ENCODE data around the gene PAM.
A peak's percentile ranks its signal among the peaks of the same experiment; 100 is the strongest.

PAM gene

GRCh38 chr5:102850503-102850902 lies 95.4 kb downstream of the PAM start:
- H3K4me1 Mint-ChIP-seq (ENCODE audit: low read depth in 2 of 2), result peaks cover 14 to 34% of the 10 kb centered on the region in 2 donors
- H3K36me3 Mint-ChIP-seq (ENCODE audit: insufficient read depth), result peaks cover 5% of the 10 kb centered on the region
- peaks cover 0 to 2% of the 10 kb centered on the region in 2 donors for H3K9me3 Mint-ChIP-seq
- no peak overlapping the region for H3K4me3 Mint-ChIP-seq
- ATAC-seq (replicated peaks) (no peak), DNase-seq (no peak)
- peak overlapping the region in 1 of 2 donors; percentile 44 for H3K27ac Mint-ChIP-seq
- H3K27me3 Mint-ChIP-seq, result no peaks in the 10 kb centered on the region

- Mint-ChIP-seq H3K4me3 (peak overlapping the region in 1 of 2 donors; percentile 40), H3K4me1 (ENCODE audit: low read depth in 2 of 2) (peaks cover 19 to 43% of the 10 kb centered on the region in 2 donors), H3K27me3 (no peaks in the 10 kb centered on the region)
Measured at GRCh38 chr5:102853680-102854079, 98.6 kb downstream of the PAM start.

GRCh38 chr5:102855681-102856388 lies 100.7 kb downstream of the PAM start:
- H3K9me3 Mint-ChIP-seq, result no peaks in the 10 kb centered on the region
- H3K36me3 Mint-ChIP-seq (ENCODE audit: insufficient read depth), result no peaks in the 10 kb centered on the region
- peak overlapping the region; percentile 23 to 57 for H3K27ac Mint-ChIP-seq
- peaks cover 23 to 41% of the 10 kb centered on the region in 2 donors for H3K4me1 Mint-ChIP-seq (ENCODE audit: low read depth in 2 of 2)
- DNase-seq (no peak), ATAC-seq (replicated peaks) (peak; percentile 61)
- no peaks in the 10 kb centered on the region for H3K27me3 Mint-ChIP-seq
- peak overlapping the region; percentile 15 to 63 for H3K4me3 Mint-ChIP-seq

More at GRCh38 chr5:102853680-102854079, 98.6 kb downstream of the PAM start:
- peaks cover 0 to 2% of the 10 kb centered on the region in 2 donors for H3K9me3 Mint-ChIP-seq
- peak; percentile 87 for ATAC-seq (replicated peaks)
- peak; percentile 14 to 36 (median 16) for DNase-seq
- H3K27ac Mint-ChIP-seq, result peak overlapping the region in 1 of 2 donors; percentile 84
- H3K36me3 Mint-ChIP-seq (ENCODE audit: insufficient read depth), result peaks cover 5% of the 10 kb centered on the region

- no peaks in the 10 kb centered on the region for H3K36me3 Mint-ChIP-seq (ENCODE audit: insufficient read depth)
- H3K27ac Mint-ChIP-seq, result peak overlapping the region in 1 of 2 donors; percentile 23
- H3K9me3 Mint-ChIP-seq, result no peaks in the 10 kb centered on the region
- H3K4me3 Mint-ChIP-seq, result peak overlapping the region in 1 of 2 donors; percentile 63
- peaks cover 24 to 45% of the 10 kb centered on the region in 2 donors for H3K4me1 Mint-ChIP-seq (ENCODE audit: low read depth in 2 of 2)
- H3K27me3 Mint-ChIP-seq, result no peaks in the 10 kb centered on the region
- no peak for ATAC-seq (replicated peaks)
- DNase-seq, result no peak
Measured at GRCh38 chr5:102856389-102856777, 101.3 kb downstream of the PAM start.

- DNase-seq, result no peak
Measured at GRCh38 chr5:102857076-102857818, 102.1 kb downstream of the PAM start.

GRCh38 chr5:102858221-102858620 lies 103.1 kb downstream of the PAM start:
- peaks cover 22 to 44% of the 10 kb centered on the region in 2 donors for H3K4me1 Mint-ChIP-seq (ENCODE audit: low read depth in 2 of 2)
- DNase-seq (no peak), ATAC-seq (replicated peaks) (no peak)
- H3K36me3 Mint-ChIP-seq (ENCODE audit: insufficient read depth), result no peaks in the 10 kb centered on the region
- H3K27me3 Mint-ChIP-seq, result no peaks in the 10 kb centered on the region
- no peak overlapping the region for H3K27ac Mint-ChIP-seq
- H3K4me3 Mint-ChIP-seq, result no peak overlapping the region
- no peaks in the 10 kb centered on the region for H3K9me3 Mint-ChIP-seq

More at GRCh38 chr5:102857076-102857818, 102.1 kb downstream of the PAM start:
- Mint-ChIP-seq H3K27ac (peak overlapping the region in 1 of 2 donors; percentile 75), H3K36me3 (ENCODE audit: insufficient read depth) (no peaks in the 10 kb centered on the region), H3K4me1 (ENCODE audit: low read depth in 2 of 2) (peaks cover 26 to 46% of the 10 kb centered on the region in 2 donors), H3K9me3 (no peaks in the 10 kb centered on the region), H3K27me3 (no peaks in the 10 kb centered on the region), H3K4me3 (no peak overlapping the region)
- no peak for ATAC-seq (replicated peaks)

GRCh38 chr5:102858808-102859207 lies 103.7 kb downstream of the PAM start:
- Mint-ChIP-seq H3K4me1 (ENCODE audit: low read depth in 2 of 2) (peaks cover 19 to 40% of the 10 kb centered on the region in 2 donors), H3K27me3 (no peaks in the 10 kb centered on the region), H3K36me3 (ENCODE audit: insufficient read depth) (no peaks in the 10 kb centered on the region), H3K9me3 (no peaks in the 10 kb centered on the region), H3K27ac (peak overlapping the region in 1 of 2 donors; percentile 56), H3K4me3 (no peak overlapping the region)
- ATAC-seq (replicated peaks), result peak; percentile 48
- DNase-seq, result no peak

- Mint-ChIP-seq H3K4me1 (ENCODE audit: low read depth in 2 of 2) (peaks cover 12 to 35% of the 10 kb centered on the region in 2 donors), H3K4me3 (no peak overlapping the region), H3K27ac (peak overlapping the region in 1 of 2 donors; percentile 20), H3K9me3 (no peaks in the 10 kb centered on the region), H3K27me3 (peaks cover 0 to 3% of the 10 kb centered on the region in 2 donors), H3K36me3 (ENCODE audit: insufficient read depth) (no peaks in the 10 kb centered on the region)
- ATAC-seq (replicated peaks) (no peak), DNase-seq (no peak)
Measured at GRCh38 chr5:102860035-102860434, 104.9 kb downstream of the PAM start.

- Mint-ChIP-seq H3K36me3 (ENCODE audit: insufficient read depth) (no peaks in the 10 kb centered on the region), H3K4me3 (no peak overlapping the region), H3K4me1 (ENCODE audit: low read depth in 2 of 2) (peaks cover 15 to 26% of the 10 kb centered on the region in 2 donors), H3K27ac (peak overlapping the region in 1 of 2 donors; percentile 49), H3K9me3 (no peaks in the 10 kb centered on the region), H3K27me3 (peaks cover 0 to 14% of the 10 kb centered on the region in 2 donors)
- ATAC-seq (replicated peaks) (no peak), DNase-seq (no peak)
Measured at GRCh38 chr5:102863058-102863457, 108.0 kb downstream of the PAM start.

GRCh38 chr5:102863764-102864560 lies 108.9 kb downstream of the PAM start:
- ATAC-seq (replicated peaks), result no peak
- Mint-ChIP-seq H3K27ac (peak overlapping the region in 1 of 2 donors; percentile 49), H3K36me3 (ENCODE audit: insufficient read depth) (no peaks in the 10 kb centered on the region), H3K9me3 (no peaks in the 10 kb centered on the region), H3K27me3 (peaks cover 0 to 14% of the 10 kb centered on the region in 2 donors), H3K4me1 (ENCODE audit: low read depth in 2 of 2) (peaks cover 13 to 25% of the 10 kb centered on the region in 2 donors), H3K4me3 (no peak overlapping the region)
- DNase-seq, result no peak

GRCh38 chr5:102865171-102865509 lies 110.0 kb downstream of the PAM start:
- ATAC-seq (replicated peaks), result no peak

GRCh38 chr5:102865510-102866236 lies 110.6 kb downstream of the PAM start:
- peak overlapping the region; percentile 60 to 86 for H3K27ac Mint-ChIP-seq
- peak overlapping the region; percentile 69 to 73 for H3K4me3 Mint-ChIP-seq
- H3K27me3 Mint-ChIP-seq, result peaks cover 0 to 14% of the 10 kb centered on the region in 2 donors
- peaks cover 3% of the 10 kb centered on the region for H3K36me3 Mint-ChIP-seq (ENCODE audit: insufficient read depth)
- ATAC-seq (replicated peaks), result peak; percentile 87
- no peaks in the 10 kb centered on the region for H3K9me3 Mint-ChIP-seq
- peaks cover 9 to 30% of the 10 kb centered on the region in 2 donors for H3K4me1 Mint-ChIP-seq (ENCODE audit: low read depth in 2 of 2)
- DNase-seq, result peak; percentile 13 to 31 (median 23)

More at GRCh38 chr5:102865171-102865509, 110.0 kb downstream of the PAM start:
- H3K27me3 Mint-ChIP-seq, result peaks cover 0 to 14% of the 10 kb centered on the region in 2 donors
- H3K36me3 Mint-ChIP-seq (ENCODE audit: insufficient read depth), result peaks cover 3% of the 10 kb centered on the region
- H3K4me3 Mint-ChIP-seq, result peak overlapping the region; percentile 69 to 73
- peak overlapping the region; percentile 60 to 86 for H3K27ac Mint-ChIP-seq
- H3K9me3 Mint-ChIP-seq, result no peaks in the 10 kb centered on the region
- DNase-seq, result no peak
- peaks cover 10 to 30% of the 10 kb centered on the region in 2 donors for H3K4me1 Mint-ChIP-seq (ENCODE audit: low read depth in 2 of 2)
